Activated naive CD4-positive, alpha-beta T cell (primary cell): Measurements from ENCODE around the gene SNRPD3.
A peak's percentile ranks its signal among the peaks of the same experiment; 100 is the strongest.
"Not testable (repeated sequence)": the region's sequence is repeated elsewhere in the genome, so short reads cannot be mapped to it uniquely, and the experiment has no call there.

Experiments
- DNase-seq, 4 experiments: peaks; one replicate each; lab custom pipeline; 2025; lab: John Stamatoyannopoulos, UW

SNRPD3 gene

DNA sequence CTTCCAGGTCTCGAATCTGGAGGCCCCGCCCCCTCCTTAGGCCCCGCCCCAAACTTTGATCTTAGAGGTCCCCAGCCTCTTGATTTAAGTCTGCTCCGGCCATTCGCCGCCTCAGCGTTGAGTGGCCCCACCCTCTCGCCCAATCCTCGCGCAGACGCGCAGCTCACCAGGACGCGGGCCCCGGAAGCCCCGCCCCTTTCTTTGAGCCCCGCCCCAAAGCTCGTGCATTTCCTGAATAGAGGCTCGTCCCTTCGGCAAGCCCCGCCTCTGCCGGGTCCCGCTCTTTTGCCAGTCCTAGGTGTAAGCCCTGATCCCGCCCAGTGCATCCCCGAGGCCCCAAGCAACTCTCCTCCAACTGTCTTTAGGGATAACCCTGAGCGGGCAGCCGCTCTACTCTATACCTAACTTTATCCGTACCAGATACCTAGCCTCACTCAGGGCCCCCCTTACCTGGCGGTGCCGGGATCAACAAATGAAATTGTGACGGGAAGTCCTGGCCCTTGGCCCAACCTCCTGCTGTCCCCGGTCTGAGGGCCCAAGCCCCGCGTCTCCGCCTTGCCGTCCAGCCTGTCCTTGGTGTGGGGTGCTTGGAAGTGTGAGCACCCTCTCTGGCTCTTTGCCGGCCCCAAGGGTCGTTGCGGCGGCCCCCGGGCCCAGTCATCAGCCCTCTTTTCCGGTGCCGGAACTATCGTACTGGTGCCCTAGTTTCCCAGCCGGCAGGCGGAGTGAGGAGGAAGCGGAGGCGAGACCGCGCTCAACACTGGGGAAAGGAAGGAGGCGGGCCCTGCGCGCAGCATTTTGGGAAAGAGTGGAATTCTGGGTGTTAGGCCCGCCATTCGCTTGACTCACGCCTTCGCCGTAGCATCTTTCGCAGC is at the start of gene SNRPD3:
SNRPD3 (plus strand) TSS at position 835 of the 875 bp plus-strand sequence. CDS start 1,676 bp downstream, outside the sequence.
- DNase-seq, result peak; percentile 98 to 99 (median 99)

DNA sequence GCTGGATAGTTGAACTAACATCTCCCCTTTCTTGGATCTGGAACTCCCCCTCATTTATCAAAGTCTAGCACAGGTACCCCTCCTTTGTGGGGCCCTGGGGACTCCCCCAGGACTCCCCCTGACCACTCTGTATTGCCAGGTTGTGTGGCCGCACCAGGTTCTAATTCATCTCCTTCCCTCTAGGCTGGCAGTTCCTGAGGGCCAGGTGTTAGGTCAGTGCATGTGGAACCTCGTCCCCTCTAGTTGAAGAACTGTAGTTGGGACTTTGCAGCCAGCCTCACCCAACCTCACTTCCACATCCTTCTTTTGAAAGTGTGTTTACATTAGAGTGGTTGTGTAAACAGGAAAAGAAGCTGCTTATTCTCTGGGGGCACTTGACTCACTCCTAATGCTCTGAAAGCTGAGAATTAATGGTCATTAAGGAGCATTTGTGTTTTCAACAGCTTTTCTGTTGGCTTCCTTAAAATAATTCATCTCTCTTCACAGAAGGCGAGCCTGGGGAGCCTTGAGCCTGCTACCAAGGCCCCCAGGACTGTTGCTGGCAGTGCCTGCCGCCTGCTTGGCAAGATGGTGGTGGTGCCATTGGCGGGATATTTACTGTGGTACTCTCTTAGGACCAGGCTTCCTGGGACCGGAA is 48.9 kb upstream of the SNRPD3 start:
- no peak for DNase-seq

DNA sequence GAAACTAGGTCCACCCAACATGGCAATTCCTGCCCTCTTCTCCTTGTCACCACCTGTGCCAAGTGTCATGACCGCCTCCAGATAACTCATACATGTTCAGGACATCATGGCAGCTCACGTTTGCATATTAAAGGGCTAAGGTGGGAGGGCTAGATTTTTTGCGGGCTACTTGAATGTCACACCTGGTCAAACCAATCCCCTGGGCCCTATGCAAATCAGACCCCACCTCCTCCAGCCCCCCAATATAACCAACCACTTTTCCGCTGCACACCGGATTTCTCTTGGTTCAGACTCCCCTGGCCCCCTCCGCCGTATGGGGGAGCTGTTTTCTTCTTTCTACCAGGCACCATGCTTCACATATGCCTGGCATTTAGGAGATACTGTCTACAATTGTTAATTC is 48.1 kb upstream of the SNRPD3 start:
- no peak for DNase-seq

DNA sequence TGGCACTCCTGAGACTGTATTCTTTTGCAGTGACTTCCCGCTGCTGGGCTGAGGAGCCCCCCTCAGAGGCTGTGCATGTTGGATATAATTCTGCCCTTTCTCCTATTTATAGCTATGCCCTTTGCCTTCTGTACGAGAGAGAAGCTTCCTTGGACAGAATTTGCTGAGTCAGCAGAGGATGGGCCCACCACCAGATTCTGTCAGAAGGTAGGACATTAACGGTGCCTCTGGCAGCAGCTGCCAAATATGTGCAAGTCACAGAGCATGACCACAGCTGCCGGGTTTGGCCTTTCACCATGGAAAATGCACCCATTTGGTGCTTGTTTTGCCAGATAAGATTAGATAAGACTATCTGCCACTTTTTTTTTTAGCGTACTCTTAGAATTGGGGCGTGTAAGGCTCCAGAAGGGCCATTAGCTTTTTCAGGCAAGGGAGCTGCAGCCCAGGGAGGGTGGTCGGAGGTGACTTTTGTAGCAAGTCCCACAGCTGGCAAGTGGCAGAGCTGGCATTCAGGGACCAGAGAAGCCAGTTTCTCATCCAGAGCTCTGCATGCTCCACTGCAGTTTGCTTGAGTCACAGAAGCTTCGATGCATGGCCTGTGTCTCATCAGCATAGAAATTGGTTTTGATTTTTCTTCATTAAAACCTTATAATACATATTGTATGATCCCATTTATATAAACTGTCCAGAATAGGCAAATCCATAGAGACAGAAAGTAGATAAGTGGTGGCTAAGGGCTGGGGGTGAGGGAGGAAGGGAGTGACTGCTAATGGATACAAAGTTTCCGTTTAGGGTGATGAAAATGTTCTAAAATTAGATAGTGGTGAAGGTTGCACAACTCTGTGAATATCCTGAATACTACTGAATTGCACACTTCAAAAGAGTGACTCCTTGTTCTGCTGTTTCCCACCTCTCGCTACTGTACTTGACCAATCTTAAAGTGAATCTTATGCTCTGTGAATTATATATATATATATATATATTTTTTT is 44.9 kb upstream of the SNRPD3 start:
- DNase-seq, result no peak

DNA sequence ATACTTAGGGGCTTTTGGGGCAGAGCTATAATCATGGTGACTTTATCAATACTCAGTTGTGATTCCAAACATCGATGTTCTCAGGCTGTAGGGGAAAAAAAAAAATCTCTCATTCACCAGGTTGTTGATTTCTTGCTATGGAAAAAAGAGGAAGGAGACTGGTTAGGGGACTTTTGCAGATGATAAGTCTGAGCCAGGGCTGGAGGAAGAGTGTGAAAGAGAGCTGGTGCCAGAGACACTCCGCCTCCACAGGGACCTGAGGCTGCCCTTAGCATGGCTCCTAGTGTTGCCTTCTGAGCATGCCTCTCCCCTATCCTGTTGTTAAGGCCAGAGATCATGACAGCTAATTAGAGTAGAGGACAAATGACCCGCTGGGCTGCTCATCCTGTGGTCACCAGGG is 43.8 kb upstream of the SNRPD3 start:
- DNase-seq, result no peak

DNA sequence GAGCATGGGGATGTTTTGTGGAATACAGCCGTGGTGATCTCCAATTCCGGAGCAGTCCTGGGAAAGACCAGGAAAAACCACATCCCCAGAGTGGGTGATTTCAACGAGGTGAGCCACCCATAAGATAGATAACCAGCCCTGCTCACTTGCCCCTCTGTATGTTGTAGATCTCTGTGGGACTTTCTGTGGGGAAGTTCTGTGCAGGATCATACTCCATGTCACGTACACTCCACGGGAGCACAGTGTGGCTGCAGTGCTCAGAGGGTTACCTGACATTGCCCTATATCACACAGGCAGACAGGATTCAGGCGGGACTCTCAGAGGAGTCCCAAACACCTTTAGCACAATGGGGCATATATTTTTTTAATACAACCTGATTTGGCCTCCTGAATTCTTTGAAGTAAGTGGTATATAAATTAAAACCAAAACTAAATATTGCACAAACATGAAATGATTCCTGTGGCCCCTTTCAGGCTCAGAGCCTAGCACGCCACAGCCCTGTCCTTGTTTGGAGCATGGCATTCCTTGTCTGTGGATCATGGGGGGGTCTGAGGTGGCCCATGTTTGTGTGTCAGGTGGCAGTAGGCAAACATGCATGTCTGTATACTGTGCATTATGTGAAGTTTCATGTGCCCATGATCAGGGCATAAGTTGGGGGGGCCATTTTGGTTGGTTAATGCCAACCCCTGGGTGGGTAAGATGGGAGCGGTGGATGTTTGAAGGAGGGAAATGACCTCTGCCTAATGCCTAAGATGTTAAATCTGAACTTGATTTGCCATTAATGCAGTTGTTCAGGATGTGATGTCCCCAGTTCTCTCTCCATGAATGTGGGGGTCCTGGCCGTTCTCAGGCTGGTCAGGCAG is 42.2 kb upstream of the SNRPD3 start:
- no peak for DNase-seq

DNA sequence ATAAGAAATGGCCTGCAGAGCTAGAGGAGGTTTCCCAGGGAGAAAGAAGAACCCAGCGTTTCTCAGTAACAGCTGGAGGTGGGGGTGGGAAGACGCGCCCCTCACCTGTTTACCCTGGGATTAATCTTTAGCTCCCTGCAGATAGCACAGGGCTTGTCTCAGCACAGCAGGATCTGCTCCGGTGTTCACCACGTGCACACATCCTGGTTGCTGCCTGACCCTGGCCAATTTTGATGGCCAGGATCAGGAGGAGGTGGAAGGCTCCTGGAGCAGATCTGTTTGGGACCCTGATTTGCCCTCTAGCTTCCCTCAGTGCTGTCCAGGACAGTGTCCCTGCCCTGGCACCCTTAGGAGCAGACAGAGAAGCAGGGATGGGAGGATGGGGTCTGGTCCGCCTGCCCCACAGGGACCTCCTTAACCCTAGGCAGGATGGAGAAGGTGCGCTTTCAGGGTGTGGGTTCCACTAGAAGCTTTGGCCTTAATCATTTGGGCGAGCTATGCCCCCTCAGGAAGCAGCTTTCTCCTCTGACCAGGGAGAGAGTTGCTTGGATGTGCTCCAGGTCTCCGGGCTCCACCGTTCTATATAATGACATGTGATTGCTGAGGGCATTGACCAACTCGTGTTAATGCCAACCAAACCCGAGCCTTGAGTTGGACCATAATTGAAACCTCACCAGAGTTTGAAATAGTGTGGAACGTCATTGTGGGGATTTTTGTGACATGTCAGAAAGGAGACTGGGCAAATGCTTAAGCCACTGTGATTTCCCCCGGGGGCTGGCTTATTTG is 41.4 kb upstream of the SNRPD3 start:
- no peak for DNase-seq

DNA sequence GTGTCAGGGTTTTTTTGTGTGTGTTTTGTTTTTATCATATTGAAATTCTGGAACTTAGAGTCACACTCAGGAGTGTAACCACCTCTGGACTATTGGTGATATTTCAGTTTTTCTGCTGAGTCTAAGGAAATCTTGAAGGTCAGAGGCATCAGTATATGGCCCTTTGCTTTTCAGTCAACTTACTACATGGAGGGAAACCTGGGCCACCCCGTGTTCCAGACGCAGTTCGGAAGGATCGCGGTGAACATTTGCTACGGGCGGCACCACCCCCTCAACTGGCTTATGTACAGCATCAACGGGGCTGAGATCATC is 40.8 kb upstream of the SNRPD3 start:
- DNase-seq, result no peak

DNA sequence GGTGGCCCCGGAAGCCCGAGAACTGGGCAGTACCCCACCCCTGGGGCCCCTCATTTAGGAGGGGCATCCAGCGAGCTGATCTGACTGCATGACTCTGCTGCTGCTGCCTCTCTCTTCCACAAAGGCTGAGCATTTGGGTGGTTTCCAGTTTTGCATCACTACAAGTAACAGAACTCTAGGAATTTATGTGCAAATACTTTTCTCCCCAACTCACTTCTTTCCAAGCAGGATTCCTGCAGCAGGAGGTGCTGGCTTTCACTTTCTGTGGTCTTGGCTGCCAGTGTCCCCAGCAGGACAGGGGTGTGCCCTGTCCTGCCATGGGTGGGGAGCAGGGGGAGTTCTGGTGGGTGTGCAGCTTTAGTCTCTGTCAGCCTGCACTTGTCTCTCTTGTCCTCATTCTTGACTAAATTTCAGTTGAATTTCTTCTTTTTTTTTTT is 39.5 kb upstream of the SNRPD3 start:
- no peak for DNase-seq

DNA sequence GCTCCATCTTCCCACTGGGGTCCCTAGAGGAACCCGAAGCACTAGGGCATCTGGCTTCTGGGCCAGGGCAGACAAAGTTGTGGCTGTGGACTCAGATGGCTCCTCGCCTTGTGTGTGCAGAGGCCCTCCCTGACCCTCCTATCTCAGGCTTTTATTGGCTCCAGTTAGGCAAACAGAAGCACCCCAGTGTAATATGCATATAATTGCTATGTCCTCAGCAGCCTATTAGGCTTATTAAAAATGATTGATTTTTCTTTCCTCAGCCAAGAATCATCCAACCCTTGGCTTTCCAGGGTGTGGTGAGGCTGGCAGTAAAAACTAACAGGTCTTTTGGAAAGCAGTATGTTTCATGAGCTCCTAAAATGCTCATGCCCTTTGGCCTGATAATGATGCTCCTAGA is 38.4 kb upstream of the SNRPD3 start:
- DNase-seq, result no peak

DNA sequence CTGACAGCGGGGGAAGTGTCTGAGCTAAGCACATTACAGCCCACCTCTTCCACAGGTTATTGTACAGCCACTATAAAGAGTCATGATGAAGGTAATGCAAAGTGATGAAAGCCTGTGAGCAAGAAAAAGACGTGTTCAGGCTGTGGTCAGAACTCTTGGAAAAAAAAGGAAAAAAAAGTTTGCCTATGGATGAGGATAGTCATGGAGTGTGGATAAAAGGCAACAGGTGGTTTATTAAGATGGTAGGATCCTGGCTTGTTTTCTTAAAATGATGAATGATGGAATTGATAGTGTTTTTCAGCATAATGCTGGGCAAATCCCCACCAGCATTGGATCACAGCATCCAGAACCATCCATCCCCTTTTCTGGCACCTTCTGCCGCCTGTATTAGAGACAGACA is 37.6 kb upstream of the SNRPD3 start:
- no peak for DNase-seq

DNA sequence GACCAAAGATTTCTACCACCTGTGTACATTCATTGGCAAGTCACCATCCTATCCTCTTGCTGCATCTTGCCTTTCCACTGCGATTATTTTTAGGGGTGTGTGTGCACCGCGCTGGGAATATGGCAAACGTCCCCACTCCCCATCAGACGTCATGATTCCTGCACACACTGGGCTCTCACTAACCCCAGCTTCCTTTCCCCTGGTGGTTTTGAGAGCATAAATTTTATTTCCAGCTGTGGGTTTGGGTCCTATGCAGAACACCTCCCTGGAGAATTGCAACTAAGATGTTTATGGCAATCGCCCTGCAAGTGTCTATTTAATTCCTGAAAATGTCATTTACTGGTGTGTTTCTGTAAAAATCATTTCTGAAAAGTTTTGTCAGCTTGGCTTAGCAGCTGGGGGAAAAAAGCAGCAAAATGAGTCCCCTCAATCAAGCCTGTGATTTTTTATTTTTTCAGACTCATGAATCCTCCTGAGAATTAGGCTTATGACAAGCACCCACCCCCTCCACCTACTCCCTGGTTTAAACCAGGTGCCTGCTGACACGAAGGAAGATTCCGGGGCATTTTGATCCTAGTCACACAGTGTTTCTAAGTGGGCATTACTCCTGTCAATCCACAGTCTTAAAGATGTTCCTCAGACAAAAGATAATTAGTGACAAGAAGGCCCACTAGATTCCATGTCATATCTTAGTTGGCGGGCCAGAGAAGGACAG is 36.9 kb upstream of the SNRPD3 start:
- no peak for DNase-seq

DNA sequence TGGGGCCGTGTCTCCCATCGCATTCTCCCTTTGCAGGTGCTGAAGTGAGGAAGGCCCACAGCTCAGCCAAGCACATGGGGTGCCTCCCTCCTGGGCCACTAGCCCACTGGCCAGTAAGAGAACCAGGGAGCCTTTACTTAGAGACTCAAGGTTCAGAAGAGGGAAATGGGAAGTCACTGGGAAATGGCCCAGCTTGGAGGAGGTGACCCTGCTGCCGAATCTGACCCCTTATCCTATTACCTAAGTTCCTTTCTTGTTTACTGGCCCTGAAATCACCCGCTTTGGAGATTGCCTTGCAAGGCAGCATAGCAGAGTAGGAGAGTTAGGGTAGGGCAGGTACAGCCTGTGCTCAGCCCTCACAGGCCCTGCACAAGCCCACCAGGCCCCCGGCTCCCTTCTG is 36.3 kb upstream of the SNRPD3 start:
- DNase-seq, result no peak

DNA sequence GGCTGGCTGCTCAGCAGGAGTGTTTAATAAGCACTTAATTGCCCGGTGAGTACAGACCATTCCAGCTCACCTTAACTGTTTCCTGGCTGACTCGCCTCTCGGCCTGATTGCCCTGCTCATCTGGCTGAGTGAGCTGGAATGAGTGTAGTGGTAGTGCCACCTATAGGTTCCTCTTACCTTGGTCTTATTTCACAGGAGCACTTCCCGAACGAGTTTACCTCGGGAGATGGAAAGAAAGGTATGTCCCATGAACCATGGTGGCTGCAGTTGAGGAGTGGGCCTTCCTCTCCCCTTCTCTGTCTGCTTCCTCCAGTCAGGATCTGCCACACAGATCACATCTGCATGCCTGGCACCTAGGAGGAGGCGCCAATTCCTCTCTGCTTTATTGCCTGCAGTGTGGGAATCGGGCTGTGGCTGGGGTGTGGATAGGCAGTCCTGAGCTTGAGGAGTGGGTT is 34.0 kb upstream of the SNRPD3 start:
- DNase-seq, result peak in 1 of 4 experiments; percentile 4

DNA sequence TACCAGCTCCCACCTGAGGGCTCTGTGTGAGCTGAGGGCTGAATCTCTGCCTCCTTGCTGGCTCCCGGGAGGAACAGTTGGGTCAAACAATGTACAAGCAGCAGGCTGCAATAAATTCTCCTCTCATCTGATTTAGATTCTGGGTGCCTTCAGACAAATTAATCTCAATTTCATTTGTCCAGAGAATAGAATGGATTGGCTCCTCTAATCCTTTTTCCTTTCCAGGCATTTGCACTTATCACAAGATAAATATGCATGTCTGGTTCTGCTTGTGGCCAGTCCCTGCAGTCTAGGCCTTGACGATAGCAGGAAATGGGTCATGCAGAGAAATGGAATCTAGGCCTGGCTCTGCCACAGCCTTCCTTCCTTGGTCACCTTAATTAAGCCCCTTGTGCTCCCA is 31.9 kb upstream of the SNRPD3 start:
- no peak for DNase-seq

DNA sequence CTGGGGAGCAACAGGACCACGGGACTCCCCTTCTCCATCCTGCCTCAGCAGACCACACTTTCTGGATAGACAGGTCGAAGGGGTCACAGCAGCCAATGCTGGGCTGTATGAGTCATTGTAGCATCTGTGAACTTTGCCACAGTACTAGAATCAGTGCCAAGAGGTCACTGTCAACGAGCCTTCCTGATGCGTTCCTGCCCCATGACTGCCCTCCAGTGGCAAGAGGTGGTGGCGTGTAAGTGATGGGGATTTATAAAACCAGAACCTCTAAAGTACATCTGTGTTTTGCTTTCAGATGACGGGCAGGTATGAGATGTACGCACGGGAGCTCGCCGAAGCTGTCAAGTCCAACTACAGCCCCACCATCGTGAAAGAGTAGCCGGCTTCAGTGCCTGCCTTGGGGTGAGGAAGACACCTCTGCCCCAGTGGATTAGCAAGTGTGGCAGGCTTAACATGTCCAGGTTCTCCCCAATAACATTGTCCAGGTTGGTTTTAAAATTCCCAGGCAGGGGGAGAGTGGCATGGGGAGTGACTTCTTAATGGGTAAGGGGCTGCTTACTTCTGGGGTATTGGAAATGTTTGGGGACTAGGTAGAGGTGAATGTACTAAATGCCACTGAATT is 30.3 kb upstream of the SNRPD3 start:
- peak; percentile 6 to 64 (median 53) for DNase-seq

DNA sequence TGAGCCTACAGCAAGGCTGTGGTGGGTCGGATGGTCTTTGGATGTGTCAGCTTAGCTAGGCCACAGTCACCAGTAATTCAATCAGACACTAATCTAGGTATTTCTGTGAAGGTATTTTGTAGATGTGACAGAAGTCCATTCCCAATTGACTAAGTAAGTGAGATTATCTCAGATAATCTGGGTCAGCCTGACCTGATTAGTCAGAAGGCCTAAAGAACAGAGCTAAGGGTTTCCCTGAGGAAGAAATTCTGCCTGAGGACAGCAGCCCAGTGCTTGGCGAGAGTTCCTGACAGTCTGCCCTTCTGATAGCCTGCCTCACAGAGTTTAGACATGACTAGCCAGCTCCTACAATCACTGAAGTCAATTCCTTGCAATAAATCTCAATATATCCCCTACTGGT is 29.6 kb upstream of the SNRPD3 start:
- no peak for DNase-seq

DNA sequence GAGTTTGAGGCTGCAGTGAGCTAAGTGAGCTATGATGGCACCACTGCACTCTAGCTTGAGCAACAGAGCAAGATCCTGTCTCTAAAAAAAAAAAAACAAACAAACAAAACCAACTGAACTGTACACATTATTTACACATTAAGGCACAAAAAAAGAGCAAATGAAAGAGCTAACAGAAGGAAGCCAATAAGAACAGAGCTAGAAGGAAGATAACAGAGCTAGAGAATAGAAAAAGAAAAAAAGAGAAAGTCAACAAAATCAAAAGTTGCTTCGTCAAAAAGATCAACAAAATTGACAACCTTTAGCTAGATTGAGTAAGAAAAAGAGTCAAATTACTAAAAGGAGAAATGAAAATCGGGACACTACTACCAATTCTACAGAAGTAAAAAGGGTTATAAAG is 25.9 kb upstream of the SNRPD3 start:
- no peak for DNase-seq

DNA sequence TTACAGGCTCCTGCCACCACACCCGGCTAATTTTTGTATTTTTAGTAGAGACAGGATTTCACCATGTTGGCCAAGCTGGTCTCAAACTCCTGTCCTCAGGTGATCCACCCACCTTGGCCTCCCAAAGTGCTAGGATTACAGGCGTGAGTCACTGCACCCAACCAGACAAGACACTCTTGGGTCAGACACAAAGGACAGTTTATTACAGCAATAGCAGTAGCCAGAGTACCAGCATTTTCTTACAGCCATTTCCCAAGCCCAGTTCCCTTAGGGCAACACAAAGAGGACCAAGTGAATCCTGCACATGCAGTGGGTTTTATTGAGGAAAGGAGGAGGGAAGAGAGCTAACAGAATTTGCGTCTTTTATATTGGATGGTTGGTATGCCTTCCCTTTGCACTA is 24.8 kb upstream of the SNRPD3 start:
- DNase-seq, result not testable (repeated sequence)
